ENCODE measurements around the gene ATP10A. TPM values are rescaled to one million over a fixed set of nuclear protein-coding genes. Genes with fewer than 3 reads are reported as not detected.

The ATP10A gene
- total RNA-seq, 1 donor from 2014 or later: not detected

GRCh38 chr15:25832158-25832557 lies 31.0 kb downstream of the ATP10A start:
- peaks cover 3% of the 10 kb centered on the region for H3K9me3 Mint-ChIP-seq (ENCODE audit: unreplicated experiment)
- H3K27me3 Mint-ChIP-seq (ENCODE audit: unreplicated experiment): no peaks in the 10 kb centered on the region
- TF ChIP-seq CTCF (IDR thresholded peaks at IDR 0.05; ENCODE audit: partially characterized antibody, unreplicated experiment): no peak
- H3K4me1 Mint-ChIP-seq (ENCODE audit: low read depth, unreplicated experiment): no peaks in the 10 kb centered on the region
- no peak for DNase-seq
- H3K4me3 Mint-ChIP-seq (ENCODE audit: unreplicated experiment): no peak overlapping the region
- H3K36me3 Mint-ChIP-seq (ENCODE audit: unreplicated experiment): no peaks in the 10 kb centered on the region
- H3K27ac Mint-ChIP-seq (ENCODE audit: unreplicated experiment): no peak overlapping the region

GRCh38 chr15:25830844-25831451 lies 32.2 kb downstream of the ATP10A start:
- TF ChIP-seq CTCF (IDR thresholded peaks at IDR 0.05; ENCODE audit: partially characterized antibody, unreplicated experiment): no peak
- Mint-ChIP-seq H3K27me3 (ENCODE audit: unreplicated experiment) (no peaks in the 10 kb centered on the region), H3K36me3 (ENCODE audit: unreplicated experiment) (peaks cover 2% of the 10 kb centered on the region), H3K4me1 (ENCODE audit: low read depth, unreplicated experiment) (no peaks in the 10 kb centered on the region), H3K9me3 (ENCODE audit: unreplicated experiment) (peaks cover 3% of the 10 kb centered on the region), H3K4me3 (ENCODE audit: unreplicated experiment) (no peak overlapping the region), H3K27ac (ENCODE audit: unreplicated experiment) (no peak overlapping the region)
- DNase-seq: no peak

DNA sequence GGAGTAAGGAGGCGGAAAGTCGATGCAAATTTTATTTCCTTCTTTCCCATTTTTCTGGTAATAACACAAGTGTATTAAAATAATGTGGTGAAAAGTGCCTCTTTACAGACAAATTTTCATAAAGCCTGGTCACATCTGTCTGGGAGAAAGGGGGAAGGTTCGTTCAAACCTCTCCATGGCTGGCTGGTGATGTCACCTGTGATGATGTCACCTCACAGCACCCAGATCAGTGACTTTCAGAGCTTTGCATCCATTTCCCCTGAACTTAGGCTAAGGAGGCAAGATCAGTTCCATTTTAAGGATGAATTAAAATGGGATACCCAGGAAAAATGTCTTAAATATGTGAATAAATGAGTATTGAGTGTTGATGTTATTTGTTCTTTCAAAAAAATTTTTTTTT lies 34.1 kb downstream of the ATP10A start:
- H3K27ac Mint-ChIP-seq (ENCODE audit: unreplicated experiment): no peak overlapping the region
- H3K4me1 Mint-ChIP-seq (ENCODE audit: low read depth, unreplicated experiment): no peaks in the 10 kb centered on the region
- no peak for DNase-seq
- TF ChIP-seq CTCF (IDR thresholded peaks at IDR 0.05; ENCODE audit: partially characterized antibody, unreplicated experiment): no peak
- no peaks in the 10 kb centered on the region for H3K27me3 Mint-ChIP-seq (ENCODE audit: unreplicated experiment)
- peaks cover 3% of the 10 kb centered on the region for H3K9me3 Mint-ChIP-seq (ENCODE audit: unreplicated experiment)
- no peak overlapping the region for H3K4me3 Mint-ChIP-seq (ENCODE audit: unreplicated experiment)
- H3K36me3 Mint-ChIP-seq (ENCODE audit: unreplicated experiment): peaks cover 9% of the 10 kb centered on the region

GRCh38 chr15:25825207-25825606 lies 37.9 kb downstream of the ATP10A start:
- H3K36me3 Mint-ChIP-seq (ENCODE audit: unreplicated experiment): peaks cover 9% of the 10 kb centered on the region
- no peaks in the 10 kb centered on the region for H3K27me3 Mint-ChIP-seq (ENCODE audit: unreplicated experiment)
- H3K4me3 Mint-ChIP-seq (ENCODE audit: unreplicated experiment): no peak overlapping the region
- no peak for TF ChIP-seq CTCF (IDR thresholded peaks at IDR 0.05; ENCODE audit: partially characterized antibody, unreplicated experiment)
- H3K9me3 Mint-ChIP-seq (ENCODE audit: unreplicated experiment): peaks cover 1% of the 10 kb centered on the region
- H3K4me1 Mint-ChIP-seq (ENCODE audit: low read depth, unreplicated experiment): no peaks in the 10 kb centered on the region
- DNase-seq: no peak
- H3K27ac Mint-ChIP-seq (ENCODE audit: unreplicated experiment): no peak overlapping the region

GRCh38 chr15:25824618-25825017 lies 38.5 kb downstream of the ATP10A start:
- no peak for TF ChIP-seq CTCF (IDR thresholded peaks at IDR 0.05; ENCODE audit: partially characterized antibody, unreplicated experiment)
- no peak overlapping the region for H3K27ac Mint-ChIP-seq (ENCODE audit: unreplicated experiment)
- H3K9me3 Mint-ChIP-seq (ENCODE audit: unreplicated experiment): peaks cover 1% of the 10 kb centered on the region
- H3K4me1 Mint-ChIP-seq (ENCODE audit: low read depth, unreplicated experiment): no peaks in the 10 kb centered on the region
- H3K36me3 Mint-ChIP-seq (ENCODE audit: unreplicated experiment): peaks cover 9% of the 10 kb centered on the region
- H3K4me3 Mint-ChIP-seq (ENCODE audit: unreplicated experiment): no peak overlapping the region
- no peak for DNase-seq
- no peaks in the 10 kb centered on the region for H3K27me3 Mint-ChIP-seq (ENCODE audit: unreplicated experiment)

Measured in glutamatergic neuron (in vitro differentiated cells).